RKO (cell line): ENCODE data around the gene APLP1.
"Not testable (repeated sequence)": the region's sequence is repeated elsewhere in the genome, so short reads cannot be mapped to it uniquely, and the experiment has no call there.

ENCODE experiments used
- DNase-seq: peaks from one replicate; pipeline ENCODE4 v3.0.0-alpha.2; 2016; ENCODE audit warnings: low spot score

The APLP1 gene

GRCh38 chr19:35882114-35882832 is 13.9 kb downstream of the APLP1 start:
- peak; percentile 72 for DNase-seq

DNA sequence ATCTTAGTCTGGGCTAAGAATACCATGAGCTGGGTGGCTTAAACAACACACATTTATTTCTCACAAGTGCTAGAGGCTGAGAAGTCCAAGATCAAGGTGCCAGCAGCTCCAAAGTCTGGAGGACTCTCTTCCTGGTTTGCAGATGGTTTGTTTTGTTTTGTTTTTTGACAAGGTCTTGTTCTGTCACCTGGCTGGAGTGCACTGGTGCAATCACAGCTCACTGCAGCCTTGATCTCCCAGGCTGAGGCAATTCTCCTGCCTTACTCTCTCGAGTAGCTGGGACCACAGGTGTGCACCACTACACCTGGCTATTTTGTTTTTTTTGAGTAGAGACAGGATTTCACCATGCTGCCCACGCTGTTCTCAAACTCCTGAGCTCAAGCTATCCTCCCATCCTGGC is 15.5 kb downstream of the APLP1 start:
- DNase-seq = no peak

- no peak for DNase-seq
These were observed 16.9 kb downstream of the APLP1 start for GRCh38 chr19:35885225-35885738.

- DNase-seq = no peak
These were observed 17.5 kb downstream of the APLP1 start for GRCh38 chr19:35885904-35886303.

- no peak for DNase-seq
These were observed 18.8 kb downstream of the APLP1 start for GRCh38 chr19:35887197-35887596.

DNA sequence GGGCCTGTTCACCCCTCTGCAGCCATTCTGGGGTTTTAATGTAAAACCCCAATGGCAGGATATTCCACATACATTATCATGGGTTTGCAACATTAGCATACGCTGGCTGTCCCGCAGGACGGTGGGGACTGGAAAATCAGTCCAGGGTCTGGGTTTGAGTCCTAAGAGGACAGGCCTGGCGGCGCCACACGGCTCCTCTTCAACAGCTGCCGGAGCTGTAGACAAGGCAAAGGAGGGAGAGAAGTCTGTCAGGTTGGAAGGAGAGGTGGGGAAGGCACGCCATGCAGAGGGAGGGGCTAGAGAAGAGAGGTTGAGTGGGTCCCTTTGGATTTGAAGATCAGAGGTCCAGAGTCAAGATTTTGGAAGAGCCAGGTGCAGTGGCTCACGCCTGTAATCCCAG is 20.0 kb downstream of the APLP1 start:
- no peak for DNase-seq

DNA sequence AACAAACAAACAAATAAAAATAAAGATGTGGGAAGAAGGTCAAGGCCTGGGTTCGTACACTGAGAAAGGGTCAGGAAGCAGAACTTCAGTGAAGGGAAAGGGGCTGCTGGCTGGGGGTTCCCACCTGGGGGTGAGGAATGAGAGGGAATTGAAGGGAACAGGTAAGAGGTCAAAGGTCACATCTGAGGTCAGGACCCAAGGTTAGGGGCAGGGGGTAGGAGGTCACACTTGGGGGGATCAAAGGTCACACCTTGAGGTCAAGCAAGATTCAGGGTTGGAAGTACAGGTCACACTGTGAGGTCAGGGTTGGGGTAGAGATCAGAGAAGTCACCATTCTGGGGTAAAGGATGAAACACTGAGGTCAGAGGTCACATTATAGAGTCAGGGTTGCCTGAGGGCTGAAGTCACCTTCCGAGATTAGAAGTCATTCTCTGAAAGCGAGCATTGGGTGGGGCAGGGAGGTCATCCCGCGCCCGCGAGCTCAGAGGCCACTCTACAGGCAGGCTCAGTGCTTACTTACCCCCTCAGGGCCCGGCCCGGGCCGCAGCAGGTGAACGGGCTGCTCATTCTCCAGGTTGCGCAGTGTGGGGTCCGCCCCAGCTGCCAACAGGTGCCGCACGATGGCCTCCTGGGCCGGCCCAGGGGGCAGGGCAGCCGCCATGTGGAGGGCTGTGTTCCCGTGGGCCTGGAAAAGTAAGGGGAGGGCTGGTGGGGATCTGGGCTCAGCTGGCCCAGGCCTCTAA is 21.2 kb downstream of the APLP1 start:
- no peak for DNase-seq

DNA sequence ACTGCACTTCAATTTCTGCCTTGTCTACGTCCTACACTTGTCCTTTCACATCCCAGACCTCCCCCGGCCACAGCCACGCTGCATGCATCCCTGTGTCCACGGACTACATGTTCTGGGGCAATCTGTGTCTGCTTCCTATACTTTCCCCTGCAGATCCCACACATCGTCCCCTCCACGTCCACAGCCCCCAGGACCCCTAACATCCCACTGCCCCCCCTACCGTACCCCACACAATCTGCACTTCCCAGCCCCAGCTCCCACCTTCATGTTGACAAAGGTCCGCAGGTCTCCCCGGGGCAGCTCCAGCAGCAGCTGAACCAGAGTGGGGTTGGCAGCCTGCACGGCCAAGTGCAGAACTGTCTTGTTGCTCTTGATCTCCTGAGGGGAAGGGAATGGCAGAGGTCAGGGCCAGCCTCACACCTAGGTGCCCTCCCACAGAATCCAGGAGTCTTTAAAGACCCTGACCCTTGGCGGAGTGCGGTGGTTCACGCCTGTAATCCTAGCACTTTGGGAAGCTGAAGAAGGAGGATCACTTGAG is 21.8 kb downstream of the APLP1 start:
- no peak for DNase-seq

DNA sequence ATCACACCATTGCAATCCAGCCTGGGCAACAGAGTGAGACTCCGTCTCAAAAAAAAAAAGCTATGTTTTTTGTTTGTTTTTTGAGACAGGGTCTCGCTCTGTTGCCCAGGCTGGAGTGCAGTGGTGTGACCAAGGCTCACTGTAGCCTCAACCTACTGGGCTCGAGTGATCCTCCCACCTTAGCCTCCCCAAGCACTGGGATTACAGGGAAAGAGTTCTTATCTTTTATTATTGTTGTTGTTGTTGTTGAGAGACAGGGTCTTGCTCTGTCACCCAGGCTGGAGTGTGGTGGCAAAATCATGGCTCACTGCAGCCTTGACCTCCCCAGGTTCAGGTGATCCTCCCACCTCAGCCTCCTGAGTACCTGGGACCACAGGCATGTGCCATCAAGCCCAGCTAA is 23.4 kb downstream of the APLP1 start:
- not testable (repeated sequence) for DNase-seq

DNA sequence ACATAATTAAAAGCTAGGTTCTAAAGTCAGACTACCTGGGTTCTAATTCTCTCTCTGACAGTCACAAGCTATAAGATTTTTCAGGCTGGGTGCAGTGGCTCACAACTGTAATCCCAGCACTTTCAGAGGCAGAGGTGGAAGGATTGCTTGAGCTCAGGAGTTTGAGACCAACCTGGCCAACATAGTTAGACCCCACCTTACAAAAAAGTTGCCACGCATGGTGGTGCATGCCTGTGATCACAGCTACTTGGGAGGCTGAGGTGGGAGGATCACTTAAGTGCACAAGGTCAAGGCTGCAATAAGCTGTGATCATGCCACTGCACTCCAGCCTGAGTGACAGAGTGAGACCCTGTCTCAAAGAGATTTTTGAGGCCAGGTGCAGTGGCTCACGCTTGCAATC is 26.0 kb downstream of the APLP1 start:
- DNase-seq = no peak

DNA sequence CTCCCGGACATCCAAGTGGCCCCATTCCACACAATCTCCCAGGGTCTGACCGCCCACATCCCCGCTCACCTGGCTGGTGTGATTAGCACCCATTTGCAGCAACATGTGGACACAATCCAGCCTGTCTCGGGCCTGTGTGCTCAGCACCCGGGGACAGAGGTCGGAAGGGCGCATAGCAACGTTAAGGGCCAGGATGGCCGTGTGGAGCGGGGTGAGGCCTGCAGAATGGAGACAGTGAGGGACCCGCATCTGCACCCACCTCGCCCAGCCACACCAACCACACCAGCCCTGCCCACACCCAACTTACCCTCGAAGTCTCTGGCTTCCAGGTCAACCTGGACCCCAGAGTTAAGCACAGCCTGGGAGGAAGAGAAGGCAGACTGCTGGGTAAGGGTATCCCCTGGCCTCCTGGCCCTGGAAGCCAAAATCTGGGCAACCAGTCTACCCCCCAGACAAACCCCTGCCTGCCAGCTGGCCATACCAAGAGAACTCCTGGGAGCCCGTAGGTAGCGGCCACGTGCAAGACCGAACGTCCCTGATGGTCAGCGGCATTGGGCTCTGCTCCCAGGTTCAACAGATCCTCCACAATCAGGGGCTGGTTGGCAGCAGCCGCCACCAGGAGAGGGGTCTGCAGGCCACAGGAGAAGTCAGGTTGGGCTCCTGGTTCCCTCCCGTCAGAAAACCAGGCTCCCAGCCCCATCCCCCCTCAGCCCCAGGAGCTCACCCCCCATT is 27.7 kb downstream of the APLP1 start:
- DNase-seq = no peak

DNA sequence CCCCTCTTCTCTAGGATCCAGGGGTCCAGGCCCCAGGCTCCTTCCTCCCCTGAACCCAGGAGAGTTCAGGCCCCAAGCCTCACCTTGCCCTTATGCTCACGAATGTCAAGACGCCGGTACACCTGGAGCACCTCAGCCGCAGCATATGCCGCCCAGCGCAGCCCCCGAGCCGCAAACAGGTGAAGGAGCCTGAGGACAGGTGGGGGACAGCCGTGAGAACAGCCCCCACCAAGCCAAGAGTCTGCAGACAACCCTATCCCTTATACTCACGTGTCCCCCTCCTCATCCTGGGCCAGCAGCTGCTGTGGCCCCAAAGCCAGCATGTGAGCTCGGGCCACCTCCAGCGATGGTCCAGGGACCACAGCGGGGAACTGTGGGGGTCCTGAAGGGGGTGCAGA is 28.3 kb downstream of the APLP1 start:
- no peak for DNase-seq

- DNase-seq = no peak
These were observed 29.5 kb downstream of the APLP1 start for GRCh38 chr19:35897706-35898451.

GRCh38 chr19:35898499-35898809 is 30.1 kb downstream of the APLP1 start:
- DNase-seq = no peak

DNA sequence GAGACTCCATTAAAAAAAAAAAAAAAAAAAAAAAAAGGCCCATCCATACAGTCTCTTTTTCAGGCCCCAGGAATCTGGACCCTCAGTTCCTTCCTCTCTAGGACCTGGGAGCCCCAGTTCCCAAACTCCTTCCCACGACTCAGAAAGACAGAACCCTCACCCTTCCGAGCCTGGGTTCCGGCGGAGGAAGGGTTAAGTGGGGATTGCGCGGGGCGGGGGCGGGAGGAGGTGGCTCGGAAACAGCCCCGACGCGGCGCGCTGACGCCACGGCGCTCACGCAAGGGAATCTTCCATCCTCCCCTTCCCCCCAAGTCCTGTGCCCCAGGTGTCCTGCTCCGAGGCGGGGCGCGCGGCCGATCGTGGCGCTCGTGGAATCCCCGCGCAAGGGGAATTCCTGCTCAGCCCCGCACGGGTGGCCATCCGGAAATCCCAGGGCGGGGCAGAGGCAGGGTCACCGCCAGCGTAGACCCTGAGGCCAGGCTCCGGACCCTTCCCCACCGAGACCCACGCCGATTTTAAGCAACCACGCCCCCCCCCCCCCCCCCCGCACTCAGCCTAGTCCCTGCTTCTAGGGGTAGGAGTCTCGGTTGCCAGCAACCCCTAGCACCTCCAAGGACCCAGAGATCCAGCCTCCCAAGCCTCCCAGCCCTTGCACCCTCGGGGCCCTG is 31.3 kb downstream of the APLP1 start:
- peak; percentile 85 for DNase-seq

DNA sequence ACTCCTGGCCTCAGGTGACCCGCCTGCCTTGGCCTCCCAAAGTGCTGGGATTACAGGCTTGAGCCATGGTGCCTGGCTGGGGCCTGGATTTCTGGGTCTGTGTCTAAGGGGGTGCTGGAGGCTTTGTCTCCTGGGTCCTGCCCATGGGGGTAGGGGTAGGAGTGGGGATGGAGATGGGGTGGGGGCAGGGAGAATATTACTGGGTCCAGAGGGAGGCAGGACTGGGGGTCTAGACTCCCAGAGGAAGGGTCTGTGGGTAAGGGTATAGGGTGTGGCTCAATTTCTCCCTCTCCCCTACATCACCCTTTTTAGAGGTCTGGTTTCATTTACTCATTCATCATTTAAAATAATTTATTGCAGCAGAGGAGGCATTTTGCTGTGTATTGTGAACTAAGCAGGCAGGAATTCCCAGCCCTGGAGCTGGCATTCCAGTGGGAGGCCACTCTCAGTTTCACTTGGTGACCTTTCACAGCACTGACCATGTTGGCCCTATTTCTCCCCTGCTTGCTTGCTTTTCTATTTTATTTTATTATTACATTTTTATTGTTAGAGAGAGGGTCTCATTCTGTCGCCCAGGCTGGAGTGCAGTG is 32.8 kb downstream of the APLP1 start:
- DNase-seq = peak; percentile 40

DNA sequence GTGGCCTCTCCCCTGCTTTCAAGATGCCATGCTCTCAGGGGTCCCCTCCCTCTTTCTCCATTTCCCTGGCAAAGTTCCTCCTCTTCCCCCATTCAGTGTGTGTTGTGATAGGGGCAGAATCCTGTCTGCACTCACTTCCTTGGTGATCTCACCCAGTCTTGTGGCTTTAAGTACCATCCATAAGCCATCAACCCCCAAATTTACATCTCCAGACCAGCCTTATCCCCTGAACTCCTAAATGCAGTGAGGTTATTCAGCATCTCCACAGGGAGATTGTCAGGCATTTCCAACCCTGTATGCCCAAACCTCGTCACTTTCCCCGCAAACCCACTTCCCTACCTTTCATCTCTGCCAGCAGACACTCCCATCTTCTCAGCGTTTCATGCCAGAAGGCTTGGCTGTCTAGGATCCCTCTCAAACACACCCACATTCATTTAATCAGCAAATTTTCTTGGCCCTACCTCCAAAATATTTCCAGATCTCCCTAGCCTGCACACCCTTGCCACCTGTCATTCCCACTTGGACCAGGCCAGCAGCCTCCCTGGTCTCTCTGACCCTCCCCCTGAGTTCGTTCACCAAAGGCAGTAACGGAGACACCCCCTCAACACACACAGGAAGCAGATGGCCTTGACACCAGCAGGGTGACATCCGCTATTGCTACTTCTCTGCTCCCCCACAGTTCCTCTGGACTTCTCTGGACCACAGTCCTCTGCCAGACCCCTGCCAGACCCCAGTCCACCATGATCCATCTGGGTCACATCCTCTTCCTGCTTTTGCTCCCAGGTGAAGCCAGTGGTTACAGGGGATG is 33.7 kb downstream of the APLP1 start, which contains the start of gene HCST:
Gene HCST, plus strand, starts transcription at position 676 of the 808 bp plus-strand sequence. Its CDS starts 65 bp downstream, at position 741.
- no peak for DNase-seq

- DNase-seq = no peak
These were observed 34.6 kb downstream of the APLP1 start for GRCh38 chr19:35902870-35903475.

DNA sequence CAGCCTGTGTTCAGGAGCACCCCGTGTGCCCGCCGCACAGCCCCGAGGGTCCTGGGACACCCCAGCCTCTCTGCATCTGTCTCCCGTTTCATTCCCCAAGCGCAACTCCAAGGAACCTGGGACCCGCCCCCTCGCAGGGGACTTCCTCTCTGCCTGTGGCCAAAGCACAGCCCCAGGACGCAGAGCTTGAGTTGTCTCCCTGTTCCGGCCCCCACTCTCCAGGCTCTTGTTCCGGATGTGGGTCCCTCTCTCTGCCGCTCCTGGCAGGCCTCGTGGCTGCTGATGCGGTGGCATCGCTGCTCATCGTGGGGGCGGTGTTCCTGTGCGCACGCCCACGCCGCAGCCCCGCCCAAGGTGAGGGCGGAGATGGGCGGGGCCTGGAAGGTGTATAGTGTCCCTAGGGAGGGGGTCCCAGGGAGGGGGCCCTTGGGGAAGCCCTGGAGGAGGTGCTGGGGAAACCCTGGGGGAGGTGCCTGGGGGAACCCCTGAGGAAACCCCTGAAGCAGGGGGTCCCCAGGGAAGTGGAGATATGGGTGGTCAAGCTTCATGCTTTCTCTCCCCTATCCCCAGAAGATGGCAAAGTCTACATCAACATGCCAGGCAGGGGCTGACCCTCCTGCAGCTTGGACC is 35.3 kb downstream of the APLP1 start:
- peak; percentile 87 for DNase-seq
